Liver (tissue), 9 donors: ENCODE results near the gene MBD4. TPM values are rescaled to one million over a fixed set of nuclear protein-coding genes. Genes with fewer than 3 reads are reported as not detected.
A peak's percentile ranks its signal among the peaks of the same experiment; 100 is the strongest.
"Not testable (repeated sequence)": the region's sequence is repeated elsewhere in the genome, so short reads cannot be mapped to it uniquely, and the experiment has no call there.

Experiments
- DNase-seq: peaks from one replicate; pipeline ENCODE4 v3.0.0-alpha.2; 2017; ENCODE audit warnings: low spot score
- H3K27ac ChIP-seq, 2 donors: one replicate each; pipeline ENCODE4 v1.7.0; 2013; ENCODE audit warnings: inconsistent platforms in 2 of 2, low read length in 2 of 2, control low read depth in 1 of 2, low read depth in 1 of 2, mild to moderate bottlenecking in 1 of 2
- H3K27me3 ChIP-seq, 4 donors: one replicate each; pipeline versions ENCODE4 v1.6.1 to v1.7.0; 2013; ENCODE audit warnings: low read length in 3 of 4, inconsistent platforms in 1 of 4, mild to moderate bottlenecking in 1 of 4, moderate library complexity in 1 of 4; ENCODE audit not compliant: control insufficient read depth in 4 of 4, insufficient read depth in 4 of 4
- H3K36me3 ChIP-seq, 4 donors: one replicate each; pipeline versions ENCODE4 v1.6.1 to v1.7.0; 2013; ENCODE audit warnings: low read length in 3 of 4, mild to moderate bottlenecking in 3 of 4, low read depth in 1 of 4, moderate library complexity in 1 of 4; ENCODE audit not compliant: control insufficient read depth in 4 of 4, insufficient read depth in 3 of 4
- H3K4me1 ChIP-seq, 4 donors: one replicate each; pipeline versions ENCODE4 v1.6.1 to v1.7.0; 2013; ENCODE audit warnings: low read length in 3 of 4, mild to moderate bottlenecking in 3 of 4, moderate library complexity in 1 of 4; ENCODE audit not compliant: control insufficient read depth in 4 of 4, insufficient read depth in 4 of 4
- H3K4me3 ChIP-seq, 3 donors: one replicate each; pipeline versions ENCODE4 v1.6.1 to v1.7.0; 2013; ENCODE audit warnings: low read length in 3 of 3, control low read depth in 1 of 3, low read depth in 1 of 3, mild to moderate bottlenecking in 1 of 3
- H3K9ac ChIP-seq, 2 donors: one replicate each; pipeline ENCODE4 v1.7.0; 2013; ENCODE audit warnings: low read length in 2 of 2, mild to moderate bottlenecking in 2 of 2, moderate library complexity in 2 of 2, control low read depth in 1 of 2, low read depth in 1 of 2
- H3K9me3 ChIP-seq, 4 donors: one replicate each; pipeline versions ENCODE4 v1.6.1 to v1.7.0; 2013; ENCODE audit warnings: low read length in 3 of 4; ENCODE audit not compliant: control insufficient read depth in 4 of 4
- ATF3 ChIP-seq: IDR thresholded peaks from 2 replicates; pipeline ENCODE4 v1.6.1; 2016; ENCODE audit warnings: antibody characterized with exemption
- CTCF ChIP-seq: fragments of 150-350 bp; IDR thresholded peaks from 2 replicates; pipeline ENCODE4 v1.5.1; 2017; ENCODE audit warnings: improper control_type of control experiment, low read depth, low read length; ENCODE audit not compliant: missing input control
- EGR1 ChIP-seq, 2 donors: IDR thresholded peaks; 2 replicates each; pipeline ENCODE4 v1.6.1; 2016 to 2018; ENCODE audit warnings: antibody characterized with exemption in 2 of 2, low read depth in 2 of 2
- FOXA1 ChIP-seq: IDR thresholded peaks from 2 replicates; pipeline ENCODE4 v1.6.1; 2016; ENCODE audit warnings: antibody characterized with exemption
- FOXA2 ChIP-seq: IDR thresholded peaks from 2 replicates; pipeline ENCODE4 v1.6.1; 2016; ENCODE audit warnings: antibody characterized with exemption
- GABPA ChIP-seq, 2 donors: IDR thresholded peaks in 1 of 2; conservative IDR thresholded peaks in 1 of 2; 2 replicates each; pipeline ENCODE4 v1.6.1; 2016; ENCODE audit warnings: antibody characterized with exemption in 2 of 2, mild to moderate bottlenecking in 1 of 2, moderate library complexity in 1 of 2
- HNF4A ChIP-seq, 2 donors: conservative IDR thresholded peaks; 2 replicates each; pipeline ENCODE4 v1.6.1; 2016; ENCODE audit warnings: antibody characterized with exemption in 2 of 2, mild to moderate bottlenecking in 2 of 2
- HNF4G ChIP-seq: IDR thresholded peaks from 2 replicates; pipeline ENCODE4 v1.6.1; 2016; ENCODE audit warnings: antibody characterized with exemption
- JUND ChIP-seq, 2 donors: IDR thresholded peaks; 2 replicates each; pipeline ENCODE4 v1.6.1; 2016; ENCODE audit warnings: antibody characterized with exemption in 2 of 2
- MAX ChIP-seq: IDR thresholded peaks from 2 replicates; pipeline ENCODE4 v1.6.1; 2016; ENCODE audit warnings: antibody characterized with exemption
- NR2F2 ChIP-seq: IDR thresholded peaks from 2 replicates; pipeline ENCODE4 v1.6.1; 2016; ENCODE audit warnings: antibody characterized with exemption
- RAD21 ChIP-seq, 2 donors: IDR thresholded peaks; 2 replicates each; pipeline ENCODE4 v1.6.1; 2016; ENCODE audit warnings: antibody characterized with exemption in 2 of 2, mild to moderate bottlenecking in 2 of 2
- REST ChIP-seq: IDR thresholded peaks from 2 replicates; pipeline ENCODE4 v1.6.1; 2016; ENCODE audit warnings: antibody characterized with exemption, mild to moderate bottlenecking
- RXRA ChIP-seq, 2 donors: IDR thresholded peaks; 2 replicates each; pipeline ENCODE4 v1.6.1; 2017 to 2018; ENCODE audit warnings: antibody characterized with exemption in 2 of 2, mild to moderate bottlenecking in 1 of 2
- SP1 ChIP-seq: IDR thresholded peaks from 2 replicates; pipeline ENCODE4 v1.6.1; 2018; ENCODE audit warnings: antibody characterized with exemption, mild to moderate bottlenecking
- TAF1 ChIP-seq: conservative IDR thresholded peaks from 2 replicates; pipeline ENCODE4 v1.6.1; 2016; ENCODE audit warnings: antibody characterized with exemption, mild to moderate bottlenecking
- YY1 ChIP-seq: IDR thresholded peaks from 2 replicates; pipeline ENCODE4 v1.6.1; 2016; ENCODE audit warnings: antibody characterized with exemption, mild to moderate bottlenecking
- ZBTB33 ChIP-seq: IDR thresholded peaks from 2 replicates; pipeline ENCODE4 v1.6.1; 2016; ENCODE audit warnings: antibody characterized with exemption
- WGBS: extraction: QIAGEN DNeasy Blood & Tissue Kit; methylation state at CpG from one replicate; pipeline ENCODE4 v1.1.7; 2013; 5-methylcytosine and 5-hydroxymethylcytosine counted together
- polyA plus RNA-seq, 2 donors: library from polyadenylated mRNA; stranded (reverse) in 1 of 2; unstranded in 1 of 2; fragments of 200-250 nt in 1 of 2; fragments of >200 nt in 1 of 2; fragmentation: Nextera tagmentation in 1 of 2; extraction: Ambion mirVana in 1 of 2; gene quantifications; one replicate each; pipeline versions ENCODE4 v1.2.1 to v1.2.3, GENCODE V29; 2013 to 2015
- total RNA-seq, 2 donors: library from RNA; depleted of rRNA; stranded (reverse); fragments of >200 nt; gene quantifications; one replicate each; pipeline ENCODE4 v1.2.3, GENCODE V29; 2014
- donor health status: healthy.
- donor health status: healthy.
- donor health status: healthy.
- donor health status: healthy.
- donor health status: healthy.

MBD4 gene
- total and polyA plus RNA-seq, 4 donors = 16.9 to 24.8 (median 17.2) TPM

- WGBS = 98% methylated on average over 10 of the region's 10 CpGs
- no peaks in the 10 kb centered on the region for H3K27me3 ChIP-seq
- no peak for DNase-seq
- no peak overlapping the region for H3K9ac ChIP-seq
- H3K4me1 ChIP-seq = no peaks in the 10 kb centered on the region
- TF ChIP-seq MAX (no peak), HNF4A (conservative IDR thresholded peaks at IDR 0.05) (no peak), TAF1 (no peak), NR2F2 (no peak), FOXA2 (no peak), RXRA (IDR thresholded peaks at IDR 0.05) (no peak), SP1 (no peak), ATF3 (no peak), JUND (IDR thresholded peaks at IDR 0.05) (no peak), CTCF (no peak)
- no peak overlapping the region for H3K27ac ChIP-seq
- H3K36me3 ChIP-seq = peaks cover 3 to 18% (median 13%) of the 10 kb centered on the region in 4 donors
- H3K4me3 ChIP-seq = no peak overlapping the region
- no peaks in the 10 kb centered on the region for H3K9me3 ChIP-seq
Measured at GRCh38 chr3:129386984-129387383, 52.8 kb downstream of the MBD4 start.

- peak; percentile 37 for DNase-seq
Measured at GRCh38 chr3:129385507-129385906, 54.2 kb downstream of the MBD4 start.

GRCh38 chr3:129384594-129385323, 55.0 kb downstream of the MBD4 start:
- Histone ChIP-seq H3K9ac (no peak overlapping the region), H3K4me1 (no peaks in the 10 kb centered on the region), H3K27ac (no peak overlapping the region), H3K9me3 (no peaks in the 10 kb centered on the region), H3K4me3 (no peak overlapping the region), H3K36me3 (peaks cover 3 to 11% (median 7%) of the 10 kb centered on the region in 4 donors), H3K27me3 (no peaks in the 10 kb centered on the region)
- WGBS = 79% methylated on average over 18 of the region's 18 CpGs
- no peak for DNase-seq
- TF ChIP-seq FOXA1 (no peak), RAD21 (IDR thresholded peaks at IDR 0.05) (no peak), REST (no peak), HNF4G (no peak), FOXA2 (no peak), JUND (IDR thresholded peaks at IDR 0.05) (no peak), ATF3 (no peak), EGR1 (IDR thresholded peaks at IDR 0.05; ENCODE audit: low read depth in 2 of 2) (no peak), ZBTB33 (no peak), YY1 (no peak), MAX (no peak), GABPA (IDR thresholded peaks at IDR 0.05 in 1 of 2, conservative IDR thresholded peaks at IDR 0.05 in 1 of 2) (no peak), RXRA (IDR thresholded peaks at IDR 0.05) (no peak)

More at GRCh38 chr3:129385507-129385906, 54.2 kb downstream of the MBD4 start:
- not testable (repeated sequence) for H3K4me3 ChIP-seq, H3K27me3 ChIP-seq, H3K9me3 ChIP-seq, H3K9ac ChIP-seq, H3K27ac ChIP-seq, H3K4me1 ChIP-seq
- H3K36me3 ChIP-seq = peaks cover 3 to 14% (median 10%) of the 10 kb centered on the region in 4 donors
- WGBS = 89% methylated on average over 8 of the region's 8 CpGs
